GM19395 (cell line): ENCODE data around the gene EFEMP2.

ENCODE experiments used
- ATAC-seq: cut with Tn5 transposase; IDR thresholded peaks from one replicate; pipeline ENCODE4 v1.9.1; 2021; ENCODE audit warnings: mild to moderate bottlenecking, moderate library complexity; ENCODE audit not compliant: unreplicated experiment

EFEMP2 gene

GRCh38 chr11:65872586-65873317 is at the start of gene EFEMP2:
Gene EFEMP2 (minus strand): TSS chr11:65872800. CDS start chr11:65872354, 446 bp downstream.
- ATAC-seq: no peak

GRCh38 chr11:65921876-65922275 is 49.3 kb upstream of the EFEMP2 start:
- ATAC-seq: no peak

GRCh38 chr11:65921033-65921555 is 48.5 kb upstream of the EFEMP2 start:
- no peak for ATAC-seq

GRCh38 chr11:65920372-65920802 is 47.8 kb upstream of the EFEMP2 start:
- ATAC-seq: no peak

GRCh38 chr11:65919573-65920371 is 47.2 kb upstream of the EFEMP2 start:
- ATAC-seq: peak; percentile 39

GRCh38 chr11:65919141-65919572 is 46.6 kb upstream of the EFEMP2 start, which contains the start of gene DRAP1:
Gene DRAP1 (plus strand): TSS chr11:65919426. CDS start chr11:65919502, 76 bp downstream.
- ATAC-seq: peak; percentile 82

- peak; percentile 55 for ATAC-seq
Measured at GRCh38 chr11:65918211-65919140, 45.9 kb upstream of the EFEMP2 start, which contains the start of gene C11orf68. Gene C11orf68 (minus strand): TSS chr11:65919062. CDS start chr11:65919031, 31 bp downstream.

GRCh38 chr11:65917434-65918210 is 45.0 kb upstream of the EFEMP2 start:
- no peak for ATAC-seq

GRCh38 chr11:65917077-65917433 is 44.5 kb upstream of the EFEMP2 start:
- no peak for ATAC-seq

- ATAC-seq: no peak
Measured at GRCh38 chr11:65916391-65916790, 43.8 kb upstream of the EFEMP2 start.

GRCh38 chr11:65915821-65916251 is 43.2 kb upstream of the EFEMP2 start:
- ATAC-seq: no peak

- ATAC-seq: no peak
Measured at GRCh38 chr11:65915101-65915820, 42.7 kb upstream of the EFEMP2 start.

GRCh38 chr11:65912845-65913244 is 40.2 kb upstream of the EFEMP2 start:
- ATAC-seq: no peak

- ATAC-seq: no peak
Measured at GRCh38 chr11:65911682-65912568, 39.3 kb upstream of the EFEMP2 start.

GRCh38 chr11:65907878-65908277 is 35.3 kb upstream of the EFEMP2 start:
- ATAC-seq: no peak

- no peak for ATAC-seq
Measured at GRCh38 chr11:65906602-65907001, 34.0 kb upstream of the EFEMP2 start.

- ATAC-seq: no peak
Measured at GRCh38 chr11:65903715-65904114, 31.1 kb upstream of the EFEMP2 start.

- ATAC-seq: no peak
Measured at GRCh38 chr11:65903068-65903481, 30.5 kb upstream of the EFEMP2 start.
